ENCODE results near the gene SMURF1. TPM values are rescaled to one million over a fixed set of nuclear protein-coding genes. Genes with fewer than 3 reads are reported as not detected.

Gene SMURF1
- total RNA-seq, 1 donor from 2014 or later: 51.3 TPM

DNA sequence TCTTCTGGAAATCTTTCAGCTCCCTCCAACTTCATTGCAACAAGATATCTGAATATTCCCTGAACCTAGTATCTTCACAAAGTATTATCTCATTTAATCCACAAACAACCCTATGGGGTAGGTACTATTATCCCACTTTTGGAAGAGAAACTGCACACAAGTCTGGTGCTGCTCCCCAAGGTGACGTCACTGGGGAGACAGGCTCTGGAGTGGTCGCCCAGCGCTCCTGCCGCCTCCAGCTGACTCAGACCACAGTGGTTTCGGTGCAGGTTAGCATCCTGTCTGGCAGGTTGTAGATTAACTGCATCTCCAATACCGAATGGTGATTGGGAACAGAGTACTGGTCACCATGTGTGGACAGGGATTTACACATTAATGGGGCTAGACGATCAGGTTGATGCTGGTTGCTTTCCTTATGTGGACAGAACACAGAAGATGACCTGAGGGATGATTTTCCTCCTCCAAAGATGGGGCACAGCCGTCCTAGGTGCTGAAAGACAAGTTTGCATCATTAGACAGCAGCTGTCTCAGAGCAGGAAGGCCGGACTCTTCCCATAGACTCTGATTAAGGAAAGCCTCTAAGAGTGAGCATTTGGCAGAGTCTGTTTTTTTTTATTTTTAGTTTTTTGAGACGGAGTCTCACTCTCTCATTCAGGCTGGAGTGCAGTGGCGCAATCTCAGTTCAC is 137.0 kb downstream of the SMURF1 start:
- no peak for DNase-seq (ENCODE audit: low read depth)
- no peak overlapping the region for H3K4me3 ChIP-seq (ENCODE audit: low read depth, low read length)
- peaks cover 4% of the 10 kb centered on the region for H3K36me3 ChIP-seq (ENCODE audit: control insufficient read depth, insufficient read depth, low read length)
- TF ChIP-seq CTCF (IDR thresholded peaks at IDR 0.05; ENCODE audit: insufficient read depth, low read length, poor library complexity, severe bottlenecking): no peak
- H3K27me3 ChIP-seq (ENCODE audit: control insufficient read depth, insufficient read depth, low read length): no peaks in the 10 kb centered on the region

DNA sequence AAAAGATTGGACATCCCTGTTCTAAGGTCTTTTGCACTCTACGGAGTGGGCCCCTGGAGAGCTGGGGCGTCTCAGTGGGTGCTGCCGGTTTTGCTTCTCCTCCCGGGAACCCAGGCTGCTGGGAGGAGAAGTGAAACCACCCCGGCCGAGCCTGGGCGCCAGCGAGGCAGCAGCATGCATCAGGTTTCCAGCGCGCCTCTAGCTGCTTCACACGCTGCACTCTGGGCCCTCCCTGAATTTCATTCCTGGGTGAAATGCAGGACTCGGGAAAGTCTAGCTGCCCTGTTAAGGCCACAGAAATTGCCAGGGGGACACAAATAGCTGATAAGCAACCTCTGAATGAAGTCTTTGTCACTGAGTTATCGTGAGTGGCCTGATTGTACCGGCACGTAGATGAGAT is 138.1 kb downstream of the SMURF1 start:
- DNase-seq (ENCODE audit: low read depth): no peak
- Histone ChIP-seq H3K27me3 (ENCODE audit: control insufficient read depth, insufficient read depth, low read length) (no peaks in the 10 kb centered on the region), H3K36me3 (ENCODE audit: control insufficient read depth, insufficient read depth, low read length) (peaks cover 1% of the 10 kb centered on the region), H3K4me3 (ENCODE audit: low read depth, low read length) (no peak overlapping the region)
- no peak for TF ChIP-seq CTCF (IDR thresholded peaks at IDR 0.05; ENCODE audit: insufficient read depth, low read length, poor library complexity, severe bottlenecking)

DNA sequence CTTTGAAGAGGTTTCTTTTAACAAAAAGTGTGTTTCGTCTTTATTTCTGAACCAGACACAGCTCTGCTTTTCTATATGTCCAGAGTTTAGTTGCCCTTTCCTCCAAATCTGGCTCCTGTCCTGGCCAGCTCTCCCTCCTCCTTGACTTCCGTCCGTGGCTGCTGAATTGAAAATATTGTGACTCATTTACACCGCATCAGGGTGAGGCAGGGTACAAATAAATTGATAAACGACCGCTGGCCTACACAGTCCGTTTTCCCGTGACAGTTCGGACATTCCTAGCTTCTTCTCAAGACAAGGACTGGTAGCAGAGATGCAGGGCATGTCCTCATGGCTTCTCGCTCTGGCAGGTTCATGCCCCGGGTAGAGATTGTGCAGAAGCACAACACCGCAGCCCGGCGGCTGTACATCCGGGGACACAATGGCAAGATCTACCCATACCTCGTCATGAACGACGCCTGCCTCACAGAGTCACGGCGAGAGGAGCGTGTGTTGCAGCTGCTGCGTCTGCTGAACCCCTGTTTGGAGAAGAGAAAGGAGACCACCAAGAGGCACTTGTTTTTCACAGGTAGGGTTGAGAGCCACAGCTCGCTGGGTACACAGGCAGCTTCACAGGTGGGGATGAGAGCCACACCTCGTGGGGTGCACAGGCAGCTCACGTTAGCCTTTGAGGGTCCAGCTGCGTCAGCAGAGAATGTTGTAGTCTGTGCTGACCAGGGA is 139.0 kb downstream of the SMURF1 start:
- Histone ChIP-seq H3K36me3 (ENCODE audit: control insufficient read depth, insufficient read depth, low read length) (peaks cover 1% of the 10 kb centered on the region), H3K4me3 (ENCODE audit: low read depth, low read length) (no peak overlapping the region), H3K27me3 (ENCODE audit: control insufficient read depth, insufficient read depth, low read length) (no peaks in the 10 kb centered on the region)
- DNase-seq (ENCODE audit: low read depth): no peak
- no peak for TF ChIP-seq CTCF (IDR thresholded peaks at IDR 0.05; ENCODE audit: insufficient read depth, low read length, poor library complexity, severe bottlenecking)

DNA sequence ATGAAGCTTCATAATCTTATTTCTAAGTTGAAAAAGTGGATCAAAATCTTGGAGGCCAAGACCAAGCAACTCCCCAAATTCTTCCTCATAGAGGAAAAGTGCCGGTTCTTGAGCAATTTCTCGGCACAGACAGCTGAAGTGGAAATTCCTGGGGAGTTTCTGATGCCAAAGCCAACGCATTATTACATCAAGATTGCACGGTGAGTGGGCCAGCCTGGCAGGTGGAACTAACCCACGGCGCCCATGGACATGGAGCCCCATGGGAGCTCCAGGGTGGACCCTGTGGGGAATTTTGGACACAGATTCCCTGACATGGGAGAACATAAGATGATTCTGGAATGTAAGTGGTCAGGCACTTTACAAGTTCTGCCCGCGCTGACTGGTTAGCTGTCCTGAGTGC is 139.7 kb downstream of the SMURF1 start:
- TF ChIP-seq CTCF (IDR thresholded peaks at IDR 0.05; ENCODE audit: insufficient read depth, low read length, poor library complexity, severe bottlenecking): no peak
- DNase-seq (ENCODE audit: low read depth): no peak

GRCh38 chr7:99003419-99003818 is 140.5 kb downstream of the SMURF1 start:
- peaks cover 2% of the 10 kb centered on the region for H3K36me3 ChIP-seq (ENCODE audit: control insufficient read depth, insufficient read depth, low read length)
- no peaks in the 10 kb centered on the region for H3K27me3 ChIP-seq (ENCODE audit: control insufficient read depth, insufficient read depth, low read length)
- DNase-seq (ENCODE audit: low read depth): no peak
- no peak for TF ChIP-seq CTCF (IDR thresholded peaks at IDR 0.05; ENCODE audit: insufficient read depth, low read length, poor library complexity, severe bottlenecking)
- H3K4me3 ChIP-seq (ENCODE audit: low read depth, low read length): no peak overlapping the region

More for the DNA sequence above, 139.7 kb downstream of the SMURF1 start:
- no peaks in the 10 kb centered on the region for H3K27me3 ChIP-seq (ENCODE audit: control insufficient read depth, insufficient read depth, low read length)
- H3K4me3 ChIP-seq (ENCODE audit: low read depth, low read length): no peak overlapping the region
- peaks cover 1% of the 10 kb centered on the region for H3K36me3 ChIP-seq (ENCODE audit: control insufficient read depth, insufficient read depth, low read length)

All from kidney epithelial cell (primary cell).